ENCODE results near the gene FDXR. TPM values are rescaled to one million over a fixed set of nuclear protein-coding genes. Genes with fewer than 3 reads are reported as not detected.

FDXR gene
- total RNA-seq, 1 donor from 2014 or later, result 34.2 TPM

- TF ChIP-seq EZH2 (IDR thresholded peaks at IDR 0.05; ENCODE audit: insufficient read depth, low read length) (no peak), CTCF (IDR thresholded peaks at IDR 0.05; ENCODE audit: insufficient read depth, low read depth, low read length) (no peak)
- Mint-ChIP-seq H3K27me3 (ENCODE audit: low read depth, unreplicated experiment) (peaks cover 21% of the 10 kb centered on the region), H3K36me3 (ENCODE audit: low read depth, unreplicated experiment) (peaks cover 3% of the 10 kb centered on the region), H3K4me1 (ENCODE audit: low read depth, unreplicated experiment) (peaks cover 10% of the 10 kb centered on the region), H3K9me3 (ENCODE audit: unreplicated experiment) (no peaks in the 10 kb centered on the region), H3K27ac (ENCODE audit: unreplicated experiment) (no peak overlapping the region), H3K4me3 (ENCODE audit: unreplicated experiment) (no peak overlapping the region)
- peaks cover 14% of the 10 kb centered on the region for H3K4me1 ChIP-seq (ENCODE audit: insufficient read depth, low read length)
- H3K79me2 ChIP-seq (ENCODE audit: insufficient read depth, low read length), result no peaks in the 10 kb centered on the region
- FAIRE-seq, result no peak
- H3K4me3 ChIP-seq (ENCODE audit: insufficient read depth, low read depth, low read length), result no peak overlapping the region
- no peaks in the 10 kb centered on the region for H3K9me3 ChIP-seq (ENCODE audit: insufficient read depth, low read depth, low read length)
- H3K27ac ChIP-seq (ENCODE audit: low read depth, low read length), result no peak overlapping the region
- H3K36me3 ChIP-seq (ENCODE audit: insufficient read depth, low read length), result no peaks in the 10 kb centered on the region
- H3K27me3 ChIP-seq (ENCODE audit: insufficient read depth, low read length), result peaks cover 3% of the 10 kb centered on the region
- no peaks in the 10 kb centered on the region for H4K20me1 ChIP-seq (ENCODE audit: insufficient read depth, low read length)
- no peak overlapping the region for H3K9ac ChIP-seq (ENCODE audit: low read length)
- no peak overlapping the region for H2AFZ ChIP-seq (ENCODE audit: low read depth, low read length)
- no peak for DNase-seq (ENCODE audit: low read depth)
- no peak overlapping the region for H3K4me2 ChIP-seq (ENCODE audit: low read length)
These were observed 31.7 kb downstream of the FDXR start for GRCh38 chr17:74840989-74841666.

- peak overlapping the region; percentile 58 for H3K27ac Mint-ChIP-seq (ENCODE audit: unreplicated experiment)
- Histone ChIP-seq H3K27me3 (ENCODE audit: insufficient read depth, low read length) (peaks cover 3% of the 10 kb centered on the region), H3K9ac (ENCODE audit: low read length) (no peak overlapping the region), H3K27ac (ENCODE audit: low read depth, low read length) (no peak overlapping the region), H3K4me3 (ENCODE audit: insufficient read depth, low read depth, low read length) (no peak overlapping the region), H3K9me3 (ENCODE audit: insufficient read depth, low read depth, low read length) (no peaks in the 10 kb centered on the region), H4K20me1 (ENCODE audit: insufficient read depth, low read length) (no peaks in the 10 kb centered on the region), H3K4me2 (ENCODE audit: low read length) (no peak overlapping the region), H3K4me1 (ENCODE audit: insufficient read depth, low read length) (peaks cover 14% of the 10 kb centered on the region), H2AFZ (ENCODE audit: low read depth, low read length) (no peak overlapping the region), H3K79me2 (ENCODE audit: insufficient read depth, low read length) (no peaks in the 10 kb centered on the region), H3K36me3 (ENCODE audit: insufficient read depth, low read length) (no peaks in the 10 kb centered on the region)
- peaks cover 15% of the 10 kb centered on the region for H3K27me3 Mint-ChIP-seq (ENCODE audit: low read depth, unreplicated experiment)
- FAIRE-seq, result no peak
- TF ChIP-seq EZH2 (IDR thresholded peaks at IDR 0.05; ENCODE audit: insufficient read depth, low read length) (no peak), CTCF (IDR thresholded peaks at IDR 0.05; ENCODE audit: insufficient read depth, low read depth, low read length) (no peak)
- peaks cover 8% of the 10 kb centered on the region for H3K36me3 Mint-ChIP-seq (ENCODE audit: low read depth, unreplicated experiment)
- no peaks in the 10 kb centered on the region for H3K9me3 Mint-ChIP-seq (ENCODE audit: unreplicated experiment)
- no peak for DNase-seq (ENCODE audit: low read depth)
- no peak overlapping the region for H3K4me3 Mint-ChIP-seq (ENCODE audit: unreplicated experiment)
- H3K4me1 Mint-ChIP-seq (ENCODE audit: low read depth, unreplicated experiment), result peaks cover 10% of the 10 kb centered on the region
These were observed 32.6 kb downstream of the FDXR start for GRCh38 chr17:74839990-74840852.

All from astrocyte (in vitro differentiated cells and primary cell).